CD4-positive, alpha-beta T cell treated with Interleukin-15 for 4 hours (primary cell): Measurements from ENCODE around the gene TRAK1.

Source experiments
- DNase-seq: peaks from one replicate; pipeline ENCODE4 v3.0.0-alpha.2; 2020; ENCODE audit warnings: low spot score

Gene TRAK1

DNA sequence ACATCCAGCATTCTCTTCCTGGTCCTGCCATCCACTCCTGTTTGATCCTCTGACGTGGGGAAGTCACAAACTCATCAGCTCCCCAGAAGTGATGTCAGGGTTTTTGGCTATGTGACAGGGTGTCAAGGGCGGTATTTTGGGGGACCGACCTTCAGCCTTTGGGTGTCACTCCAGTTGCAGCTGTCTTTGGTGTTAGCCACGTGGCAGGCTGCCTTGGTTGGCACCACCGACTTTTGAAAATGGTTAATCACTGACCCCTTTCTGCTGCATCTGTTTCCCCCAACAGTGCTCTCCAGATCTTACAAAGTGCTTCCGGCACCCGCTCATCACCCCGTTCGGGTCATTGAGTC is 86.6 kb downstream of the TRAK1 start:
- DNase-seq = no peak

DNA sequence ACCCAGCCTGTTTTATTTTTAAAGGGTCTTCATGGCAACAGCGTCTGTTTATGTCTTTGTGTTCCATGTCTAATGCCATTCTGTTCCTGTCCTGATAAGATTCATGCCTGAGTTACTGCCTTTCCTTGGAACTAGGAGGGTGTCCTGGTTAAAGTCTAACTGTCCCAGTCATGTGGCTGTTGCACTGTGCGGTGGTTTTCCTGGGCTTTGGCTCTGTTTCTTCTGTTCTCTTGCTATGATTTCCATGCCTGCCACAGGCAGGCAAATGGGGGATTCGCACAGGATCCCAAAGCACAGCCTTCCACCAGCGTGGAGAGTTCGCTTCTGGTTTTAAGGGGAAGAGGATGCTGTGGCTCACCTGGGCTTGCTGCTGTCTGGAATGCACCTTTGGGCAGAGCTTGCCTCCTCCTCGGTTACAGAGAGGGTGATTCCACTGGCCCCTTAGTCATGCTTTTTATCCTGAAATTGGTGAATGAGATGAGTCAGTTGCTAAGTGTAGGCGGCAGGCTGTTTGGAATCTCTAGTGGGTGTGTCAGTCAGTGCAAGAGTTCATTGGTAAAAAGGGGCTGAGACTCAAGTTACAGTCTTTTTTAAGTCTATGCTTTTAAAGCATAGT is 88.1 kb downstream of the TRAK1 start:
- DNase-seq = no peak

DNA sequence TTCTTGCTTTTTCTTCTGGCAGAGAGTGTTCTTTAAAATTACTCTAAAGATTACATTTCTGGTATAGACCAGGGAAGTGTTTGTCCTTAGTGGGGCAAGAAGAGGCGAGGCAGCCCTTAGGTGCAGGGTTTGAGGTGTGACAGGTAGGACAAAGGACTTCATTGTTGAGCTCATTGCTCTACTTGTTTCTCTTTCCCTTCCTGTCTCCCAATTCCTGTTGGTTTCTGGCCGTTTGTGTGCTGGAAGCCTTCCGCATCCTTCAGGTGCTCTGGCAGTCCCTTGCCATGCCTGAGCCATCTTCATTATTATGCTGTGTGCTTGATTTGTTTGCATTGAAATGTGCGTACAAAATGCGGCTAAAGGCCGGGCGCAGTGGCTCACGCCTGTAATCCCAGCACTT is 89.7 kb downstream of the TRAK1 start:
- no peak for DNase-seq

- no peak for DNase-seq
Observed at GRCh38 chr3:42182555-42182954, 91.4 kb downstream of the TRAK1 start.

DNA sequence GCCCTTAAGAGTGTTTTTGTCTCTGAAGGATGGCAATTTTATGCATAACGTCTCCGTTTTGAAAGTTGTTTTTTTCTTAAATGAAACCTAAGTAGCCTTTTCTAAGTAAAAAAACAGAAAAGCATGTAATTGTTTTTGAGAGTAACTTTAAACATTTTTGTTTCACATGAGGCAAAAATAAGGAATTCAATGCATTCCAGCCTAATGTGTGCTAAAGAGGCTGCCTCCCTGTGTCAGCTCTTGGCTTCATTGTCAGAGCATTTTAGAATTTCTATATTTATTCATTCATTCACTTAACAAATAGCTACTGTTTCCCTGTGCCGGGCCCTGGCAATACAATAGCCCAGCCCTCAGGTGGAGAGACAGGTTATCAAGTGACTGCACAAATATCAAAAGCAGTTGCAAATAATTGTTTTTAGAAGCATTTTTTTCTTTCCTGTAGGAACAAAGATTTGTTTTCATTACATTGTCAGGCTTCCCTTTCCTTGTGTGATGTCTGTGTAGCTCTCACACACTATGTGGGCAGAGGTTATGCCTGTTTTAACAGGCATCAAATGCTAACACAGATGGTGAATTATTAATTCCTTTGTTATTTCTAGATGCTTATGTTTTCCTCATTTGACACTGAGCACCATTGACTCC is 93.0 kb downstream of the TRAK1 start:
- no peak for DNase-seq

GRCh38 chr3:42184651-42185443 is 93.7 kb downstream of the TRAK1 start:
- DNase-seq = no peak

- no peak for DNase-seq
Observed at GRCh38 chr3:42187936-42188335, 96.8 kb downstream of the TRAK1 start.

GRCh38 chr3:42188376-42188775 is 97.2 kb downstream of the TRAK1 start:
- DNase-seq = no peak

DNA sequence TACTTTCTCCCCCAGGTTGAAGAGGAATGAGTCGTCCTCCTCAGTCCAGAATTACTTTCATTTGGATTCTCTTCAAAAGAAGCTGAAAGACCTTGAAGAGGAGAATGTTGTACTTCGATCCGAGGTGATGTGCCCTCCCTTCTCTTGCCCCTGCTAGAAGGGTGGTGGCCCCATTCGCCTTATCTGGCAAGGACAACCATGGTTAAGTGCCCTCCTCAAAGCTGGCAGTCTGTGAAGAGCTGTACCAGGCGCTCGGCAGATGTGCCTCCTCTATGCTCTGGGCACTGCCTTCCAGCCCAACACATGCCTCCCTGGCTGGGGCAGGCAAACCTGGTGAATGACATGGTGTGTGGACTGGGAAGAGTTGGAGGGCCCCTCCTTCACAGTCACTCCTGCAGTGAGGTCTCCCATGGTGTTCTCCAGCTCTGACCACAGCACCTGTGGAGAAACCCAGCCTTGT is 97.9 kb downstream of the TRAK1 start:
- no peak for DNase-seq

GRCh38 chr3:42189736-42190135 is 98.6 kb downstream of the TRAK1 start:
- no peak for DNase-seq

DNA sequence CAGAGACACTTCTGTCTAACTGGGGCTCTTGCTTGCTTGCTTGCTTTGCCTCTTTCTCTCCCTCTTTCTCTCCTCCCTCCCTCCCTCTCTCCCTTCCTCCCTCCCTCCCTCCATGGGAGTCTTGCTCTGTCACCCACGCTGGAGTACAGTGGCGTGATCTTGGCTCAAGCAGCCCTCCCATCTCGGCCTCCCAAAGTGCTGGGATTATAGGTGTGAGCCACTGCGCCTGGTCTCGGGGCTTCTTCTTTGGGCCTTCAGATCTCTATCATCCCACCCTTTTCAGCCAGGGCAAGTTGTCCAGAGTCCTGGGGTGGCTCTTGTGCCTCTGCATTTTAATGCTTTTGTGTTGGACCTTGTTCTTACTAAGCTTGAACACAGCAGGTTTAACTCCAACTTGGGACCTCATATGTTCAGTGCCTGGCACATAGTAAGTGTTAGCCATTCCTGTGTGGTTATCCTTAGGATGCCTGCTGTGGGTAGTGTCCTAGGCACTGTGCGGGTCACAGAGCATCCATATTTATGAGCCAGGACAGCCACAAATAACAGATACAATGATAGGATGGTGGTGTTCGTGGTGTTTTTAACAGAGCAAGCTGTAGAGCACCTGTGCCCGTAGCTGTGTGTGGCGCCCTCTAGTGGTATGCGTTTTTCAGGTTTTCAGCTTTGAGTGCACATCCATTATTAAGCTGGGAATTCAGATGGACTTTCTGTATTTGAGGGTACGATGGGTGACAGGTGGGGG is 99.7 kb downstream of the TRAK1 start:
- DNase-seq = peak; percentile 64

- DNase-seq = no peak
Observed at GRCh38 chr3:42191443-42191747, 100.2 kb downstream of the TRAK1 start.

- DNase-seq = no peak
Observed at GRCh38 chr3:42192334-42193200, 101.4 kb downstream of the TRAK1 start.

- no peak for DNase-seq
Observed at GRCh38 chr3:42194943-42195510, 103.9 kb downstream of the TRAK1 start.

- DNase-seq = no peak
Observed at GRCh38 chr3:42195879-42196330, 104.7 kb downstream of the TRAK1 start.

DNA sequence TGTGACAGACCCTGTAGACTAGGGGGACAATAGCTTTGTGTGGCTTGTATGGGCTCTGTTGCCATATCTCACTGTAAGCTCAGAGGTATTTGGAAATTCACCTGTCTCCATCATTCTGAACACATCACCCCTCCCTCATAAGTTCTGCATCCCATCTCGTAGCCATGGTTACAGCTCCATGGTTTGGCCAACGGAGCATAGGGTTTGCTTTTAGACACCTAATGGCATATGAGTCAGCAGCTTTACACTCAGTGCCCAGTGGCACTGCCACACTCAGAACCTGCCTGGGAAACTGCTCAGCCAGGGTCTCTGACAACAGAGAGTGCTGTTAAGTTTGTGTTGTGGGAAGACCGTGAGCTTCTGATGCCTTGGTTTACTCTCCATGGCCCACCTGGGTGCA is 107.6 kb downstream of the TRAK1 start:
- no peak for DNase-seq

GRCh38 chr3:42202217-42202865 is 111.2 kb downstream of the TRAK1 start:
- DNase-seq = no peak

GRCh38 chr3:42204867-42205599 is 113.9 kb downstream of the TRAK1 start:
- no peak for DNase-seq

- no peak for DNase-seq
Observed at GRCh38 chr3:42205800-42206514, 114.8 kb downstream of the TRAK1 start.
